ENCODE data around the gene TYRO3.

DNA sequence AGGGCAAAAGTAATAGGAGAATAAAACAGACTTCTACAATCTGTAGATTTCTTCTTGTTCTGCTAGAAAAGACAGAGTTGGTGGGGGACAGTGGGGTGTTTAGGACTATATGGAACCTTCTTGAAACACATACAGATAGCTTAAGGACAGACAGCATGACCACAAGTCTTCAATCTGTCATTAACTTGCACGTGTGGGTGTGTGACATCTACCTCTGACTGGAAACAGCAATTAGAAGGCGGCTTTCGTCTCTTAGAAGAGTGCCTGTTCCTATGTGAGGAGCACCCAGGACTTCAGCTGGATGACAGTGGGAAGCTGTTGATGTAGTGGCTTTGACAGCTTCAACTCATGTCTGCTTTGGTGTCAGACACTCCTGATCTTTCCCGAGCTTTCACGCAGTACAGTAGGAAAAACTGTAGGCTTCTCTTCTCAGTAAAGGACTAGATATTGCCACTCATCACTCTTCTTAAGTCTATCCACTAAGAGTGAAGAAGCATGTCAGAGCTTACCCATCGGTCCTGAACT, 44.5 kb downstream of the TYRO3 start:
- TF ChIP-seq, protein P1, sequence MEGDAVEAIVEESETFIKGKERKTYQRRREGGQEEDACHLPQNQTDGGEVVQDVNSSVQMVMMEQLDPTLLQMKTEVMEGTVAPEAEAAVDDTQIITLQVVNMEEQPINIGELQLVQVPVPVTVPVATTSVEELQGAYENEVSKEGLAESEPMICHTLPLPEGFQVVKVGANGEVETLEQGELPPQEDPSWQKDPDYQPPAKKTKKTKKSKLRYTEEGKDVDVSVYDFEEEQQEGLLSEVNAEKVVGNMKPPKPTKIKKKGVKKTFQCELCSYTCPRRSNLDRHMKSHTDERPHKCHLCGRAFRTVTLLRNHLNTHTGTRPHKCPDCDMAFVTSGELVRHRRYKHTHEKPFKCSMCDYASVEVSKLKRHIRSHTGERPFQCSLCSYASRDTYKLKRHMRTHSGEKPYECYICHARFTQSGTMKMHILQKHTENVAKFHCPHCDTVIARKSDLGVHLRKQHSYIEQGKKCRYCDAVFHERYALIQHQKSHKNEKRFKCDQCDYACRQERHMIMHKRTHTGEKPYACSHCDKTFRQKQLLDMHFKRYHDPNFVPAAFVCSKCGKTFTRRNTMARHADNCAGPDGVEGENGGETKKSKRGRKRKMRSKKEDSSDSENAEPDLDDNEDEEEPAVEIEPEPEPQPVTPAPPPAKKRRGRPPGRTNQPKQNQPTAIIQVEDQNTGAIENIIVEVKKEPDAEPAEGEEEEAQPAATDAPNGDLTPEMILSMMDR (IDR thresholded peaks at IDR 0.05) = no peak
- TF ChIP-seq EP300 (IDR thresholded peaks at IDR 0.05) (no peak), POLR2A (IDR thresholded peaks at IDR 0.05) (no peak)
